HCT116 (cell line): ENCODE measurements around the gene CNN3. TPM values are rescaled to one million over a fixed set of nuclear protein-coding genes. Genes with fewer than 3 reads are reported as not detected.

Experiments
- ATAC-seq: fragments of 200-7000 bp; cut with Tn5 transposase; 2 replicates; pipeline ENCODE4 v1.9.1; 2020; ENCODE audit warnings: mild to moderate bottlenecking, moderate library complexity
- BruUV-seq: library from RNA; stranded (reverse); fragments of 400-500 nt; replicated peaks from 2 replicates; lab custom pipeline; 2021; lab: Mats Ljungman, UMichigan
- CTCF ChIA-PET: fragments of 300-600 bp; sonication (Branson Sonifier 250); formaldehyde crosslinking; loops from one replicate; lab custom pipeline; 2021; ENCODE audit warnings: antibody characterized with exemption; lab: Charles Lee
- POLR2A ChIA-PET: fragments of 300-600, 350-600 bp; sonication (Branson Sonifier 250); formaldehyde crosslinking; loops from one replicate; lab custom pipeline; 2021; ENCODE audit warnings: antibody characterized with exemption; lab: Charles Lee
- RAD21 ChIA-PET, 2 experiments: fragments of 300-600 bp; sonication (Branson Sonifier 250); formaldehyde crosslinking; loops; one replicate each; lab custom pipeline; 2023; ENCODE audit warnings: low total read pairs in 2 of 2; ENCODE audit not compliant: uncharacterized antibody in 2 of 2, unreplicated experiment in 2 of 2, low non-redundant PET in 1 of 2; lab: Charles Lee
- DNase-seq: peaks from one replicate; pipeline ENCODE4 v3.0.0-alpha.2; 2010; ENCODE audit warnings: low read depth, low spot score
- H2AFZ ChIP-seq: fragments of 200-600 bp; shearing (Covaris generic), sonication (generic); 2 replicates; pipeline ENCODE4 v1.6.1; 2017; ENCODE audit warnings: low read depth, mixed run types, mixed read lengths, antibody characterized with exemption, low read length; ENCODE audit not compliant: poor library complexity, severe bottlenecking
- H3K27ac ChIP-seq: 2 replicates; pipeline ENCODE4 v1.5.1; 2012; ENCODE audit warnings: low read depth, low read length
- H3K27me3 ChIP-seq: fragments of 200-600 bp; sonication (generic); 2 replicates; pipeline ENCODE4 v1.6.1; 2016; ENCODE audit warnings: mixed run types, low read length, mixed read lengths; ENCODE audit not compliant: insufficient read depth
- H3K36me3 ChIP-seq, 2 experiments: fragments of 200-500 bp in 1 of 2; fragments of 200-600 bp in 1 of 2; sonication (Bioruptor generic) in 1 of 2; sonication (generic) in 1 of 2; 2 replicates each; pipeline versions ENCODE4 v1.5.1 to v1.6.1; 2014 to 2016; ENCODE audit warnings: low read length in 2 of 2, inconsistent platforms in 1 of 2, mixed read lengths in 1 of 2, mixed run types in 1 of 2; ENCODE audit not compliant: insufficient read depth in 2 of 2, control insufficient read depth in 1 of 2
- H3K4me1 ChIP-seq, 2 experiments: fragments of 200-600 bp in 1 of 2; sonication (generic) in 1 of 2; 2 replicates each; pipeline versions ENCODE4 v1.5.1 to v1.6.1; 2012 to 2017; ENCODE audit warnings: low read length in 2 of 2, inconsistent platforms in 1 of 2, mild to moderate bottlenecking in 1 of 2, mixed read lengths in 1 of 2, mixed run types in 1 of 2, moderate library complexity in 1 of 2; ENCODE audit not compliant: insufficient read depth in 2 of 2, control insufficient read depth in 1 of 2
- H3K4me2 ChIP-seq: fragments of 200-600 bp; sonication (generic); 2 replicates; pipeline ENCODE4 v1.6.1; 2017; ENCODE audit warnings: mixed run types, low read length, mixed read lengths
- H3K4me3 ChIP-seq, 2 experiments: fragments of 200-600 bp in 1 of 2; sonication (generic) in 1 of 2; replicated peaks in 1 of 2; 2 replicates each; pipeline ENCODE4 v1.5.1; 2011 to 2016; ENCODE audit warnings: low read length in 2 of 2, control low read depth in 1 of 2, low read depth in 1 of 2, mild to moderate bottlenecking in 1 of 2, mixed read lengths in 1 of 2, mixed run types in 1 of 2
- H3K79me2 ChIP-seq: fragments of 200-600 bp; sonication (generic); 2 replicates; pipeline ENCODE4 v1.6.1; 2017; ENCODE audit warnings: mild to moderate bottlenecking, mixed run types, low read length, moderate library complexity, mixed read lengths; ENCODE audit not compliant: insufficient read depth
- H3K9ac ChIP-seq: fragments of 200-600 bp; sonication (generic); 2 replicates; pipeline ENCODE4 v1.6.1; 2016; ENCODE audit warnings: low read length, mixed read lengths
- H3K9me2 ChIP-seq: fragments of 200-600 bp; sonication (generic), shearing (Covaris generic); 2 replicates; pipeline ENCODE4 v1.6.1; 2017; ENCODE audit warnings: mixed run types, mild to moderate bottlenecking, moderate library complexity; ENCODE audit not compliant: insufficient read depth
- H3K9me3 ChIP-seq, 2 experiments: fragments of 200-500 bp in 1 of 2; fragments of 200-600 bp in 1 of 2; sonication (Bioruptor generic) in 1 of 2; sonication (generic) in 1 of 2; 2 replicates each; pipeline ENCODE4 v1.6.1; 2014 to 2017; ENCODE audit warnings: low read length in 2 of 2, mixed read lengths in 2 of 2, inconsistent platforms in 1 of 2, low read depth in 1 of 2, mild to moderate bottlenecking in 1 of 2, mixed run types in 1 of 2, moderate library complexity in 1 of 2; ENCODE audit not compliant: control insufficient read depth in 1 of 2, insufficient read depth in 1 of 2
- H4K20me1 ChIP-seq: fragments of 200-600 bp; sonication (generic), shearing (Covaris generic); 2 replicates; pipeline ENCODE4 v1.6.1; 2017; ENCODE audit warnings: mixed run types, mild to moderate bottlenecking, moderate library complexity; ENCODE audit not compliant: insufficient read depth
- CEBPB ChIP-seq: IDR thresholded peaks from 2 replicates; pipeline ENCODE4 v1.6.1; 2012; ENCODE audit warnings: low read depth
- CTCF ChIP-seq, 3 experiments: fragments of 200-600 bp in 1 of 3; sonication (generic) in 1 of 3; IDR thresholded peaks in 2 of 3; conservative IDR thresholded peaks in 1 of 3; 2 replicates each; pipeline ENCODE4 v1.5.1; 2012 to 2017; ENCODE audit warnings: low read depth in 2 of 3, low read length in 2 of 3, antibody characterized with exemption in 1 of 3, borderline replicate concordance in 1 of 3, control low read depth in 1 of 3, mild to moderate bottlenecking in 1 of 3, mixed read lengths in 1 of 3, mixed run types in 1 of 3, moderate library complexity in 1 of 3; ENCODE audit not compliant: insufficient read depth in 1 of 3
- ELF1 ChIP-seq: IDR thresholded peaks from 2 replicates; pipeline ENCODE4 v1.6.1; 2012; ENCODE audit warnings: low read depth, borderline replicate concordance
- POLR2A ChIP-seq: IDR thresholded peaks from 2 replicates; pipeline ENCODE4 v1.7.0; 2011; ENCODE audit warnings: borderline replicate concordance; ENCODE audit not compliant: insufficient read depth, insufficient read length; ENCODE audit errors: extremely low read depth
- RAD21 ChIP-seq: IDR thresholded peaks from 2 replicates; pipeline ENCODE4 v1.6.1; 2012; ENCODE audit warnings: low read depth, mild to moderate bottlenecking
- SIN3A ChIP-seq: IDR thresholded peaks from 2 replicates; pipeline ENCODE4 v1.6.1; 2012; ENCODE audit warnings: low read depth
- intact Hi-C: fragments of 100-400 bp; cut with micrococcal nuclease; formaldehyde crosslinking; loops from 2 replicates; pipeline ENCODE4 v1.10.0; 2022
- total RNA-seq: library from RNA; stranded (reverse); gene quantifications from one replicate; pipeline ENCODE4 v1.2.1, GENCODE V29; 2021; ENCODE audit not compliant: unreplicated experiment
- TF ChIP-seq, protein P1 (sequence below): IDR thresholded peaks from 2 replicates; pipeline ENCODE4 v1.6.1; 2011; ENCODE audit warnings: mild to moderate bottlenecking, low read length, moderate library complexity; ENCODE audit not compliant: insufficient replicate concordance; ENCODE audit errors: extremely low read depth

The CNN3 gene
- total RNA-seq, 1 experiment from 2014 or later, result 109 TPM

DNA sequence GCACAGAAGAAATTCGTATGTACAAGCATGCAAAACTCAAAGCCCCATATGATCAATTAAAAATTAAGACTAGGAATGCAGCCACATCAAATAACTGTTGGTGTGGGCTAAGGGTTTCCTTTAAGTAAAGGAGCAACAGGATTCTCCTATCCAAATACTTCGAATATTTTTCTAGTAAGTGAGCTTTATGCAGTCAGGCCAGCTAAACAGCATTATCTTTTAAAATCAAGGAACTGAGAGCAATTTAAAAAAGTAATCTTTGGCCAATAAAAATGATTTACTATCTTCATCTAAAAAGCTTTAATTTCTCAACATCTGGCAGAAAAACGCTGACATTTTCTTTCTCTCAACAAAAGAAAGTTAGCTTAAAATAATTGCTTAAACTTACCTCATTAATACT lies 19.8 kb downstream of the CNN3 start:
- Histone ChIP-seq H3K27me3 (no peaks in the 10 kb centered on the region), H3K4me1 (peaks cover 0 to 38% of the 10 kb centered on the region in 2 experiments; a peak in 2 of 4 replicates), H3K4me3 (no peak overlapping the region), H3K9me2 (no peaks in the 10 kb centered on the region), H3K36me3 (0 out of 4 replicates have a peak, but pooled peaks cover 0 to 7% of the 10 kb centered on the region in 2 experiments), H3K9ac (no peak overlapping the region), H3K27ac (no peak overlapping the region), H3K79me2 (peaks cover 92% of the 10 kb centered on the region), H3K4me2 (no peak overlapping the region), H2AFZ (no peak overlapping the region), H4K20me1 (peaks cover 4% of the 10 kb centered on the region; the same call in 1 of the 2 replicates), H3K9me3 (no peaks in the 10 kb centered on the region)
- ATAC-seq (no peak), DNase-seq (no peak)
- RAD21 ChIA-PET, result no interaction called here
- CTCF ChIA-PET, result no interaction called here
- no TSS peak for BruUV-seq
- POLR2A ChIA-PET, result no interaction called here
- intact Hi-C loops, result no loop called here
- TF ChIP-seq CTCF (IDR thresholded peaks at IDR 0.05 in 2 of 3, conservative IDR thresholded peaks at IDR 0.05 in 1 of 3; ENCODE audit: borderline replicate concordance in 1 of 3, insufficient read depth in 1 of 3, low read depth in 2 of 3, low read length in 2 of 3) (no peak), CEBPB (no peak), SIN3A (no peak), ELF1 (no peak), POLR2A (no peak), RAD21 (no peak)
- TF ChIP-seq, protein P1, sequence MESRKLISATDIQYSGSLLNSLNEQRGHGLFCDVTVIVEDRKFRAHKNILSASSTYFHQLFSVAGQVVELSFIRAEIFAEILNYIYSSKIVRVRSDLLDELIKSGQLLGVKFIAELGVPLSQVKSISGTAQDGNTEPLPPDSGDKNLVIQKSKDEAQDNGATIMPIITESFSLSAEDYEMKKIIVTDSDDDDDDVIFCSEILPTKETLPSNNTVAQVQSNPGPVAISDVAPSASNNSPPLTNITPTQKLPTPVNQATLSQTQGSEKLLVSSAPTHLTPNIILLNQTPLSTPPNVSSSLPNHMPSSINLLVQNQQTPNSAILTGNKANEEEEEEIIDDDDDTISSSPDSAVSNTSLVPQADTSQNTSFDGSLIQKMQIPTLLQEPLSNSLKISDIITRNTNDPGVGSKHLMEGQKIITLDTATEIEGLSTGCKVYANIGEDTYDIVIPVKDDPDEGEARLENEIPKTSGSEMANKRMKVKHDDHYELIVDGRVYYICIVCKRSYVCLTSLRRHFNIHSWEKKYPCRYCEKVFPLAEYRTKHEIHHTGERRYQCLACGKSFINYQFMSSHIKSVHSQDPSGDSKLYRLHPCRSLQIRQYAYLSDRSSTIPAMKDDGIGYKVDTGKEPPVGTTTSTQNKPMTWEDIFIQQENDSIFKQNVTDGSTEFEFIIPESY, result no peak
